GM19035 (cell line): Measurements from ENCODE around the gene COL15A1.

Experiments
- ATAC-seq: cut with Tn5 transposase; IDR thresholded peaks from one replicate; pipeline ENCODE4 v1.9.1; 2021; ENCODE audit not compliant: unreplicated experiment

COL15A1 gene

DNA sequence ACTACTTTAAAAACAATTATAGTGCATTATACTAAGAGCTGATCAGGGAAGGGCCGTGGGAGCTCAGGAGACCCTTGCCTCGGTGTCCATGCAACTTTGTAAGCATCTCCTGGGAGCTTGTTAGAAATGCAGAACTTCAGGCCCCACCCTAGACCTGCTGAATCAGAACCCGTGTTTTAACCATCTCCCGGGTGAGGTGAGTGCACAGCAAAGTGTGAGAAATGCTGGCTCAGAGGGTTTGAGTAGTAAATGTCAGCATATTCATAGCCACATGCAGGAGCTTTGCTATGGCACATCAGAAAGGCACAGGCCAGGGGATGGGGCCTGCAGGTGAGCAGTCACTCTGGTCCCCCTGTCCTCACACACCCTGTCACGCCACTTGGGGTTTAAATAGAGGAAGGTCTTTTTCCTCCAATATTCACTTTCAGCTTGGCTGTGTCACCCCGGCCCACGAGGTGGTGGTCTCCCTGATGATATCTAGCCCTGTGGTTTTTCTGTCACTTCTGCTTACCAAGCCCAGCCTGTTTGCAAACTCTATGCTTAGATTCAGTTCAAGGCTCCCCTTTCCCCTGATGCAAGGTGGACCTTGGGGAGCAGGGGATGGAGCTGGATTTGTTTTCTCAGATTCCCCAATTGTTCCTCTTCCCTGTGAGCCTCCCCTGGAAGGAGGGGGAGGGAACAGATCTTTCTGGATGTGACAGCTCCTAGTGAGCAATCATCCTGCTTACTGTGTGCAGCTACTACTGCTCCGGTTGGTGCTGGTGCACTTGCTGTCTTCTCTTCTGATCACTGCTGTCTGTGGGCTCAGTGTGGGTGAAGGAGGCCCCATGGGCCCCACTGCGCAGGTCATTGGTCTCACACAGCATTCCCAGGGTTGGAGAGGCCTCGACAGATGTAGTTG is 109.4 kb downstream of the COL15A1 start:
- no peak for ATAC-seq

DNA sequence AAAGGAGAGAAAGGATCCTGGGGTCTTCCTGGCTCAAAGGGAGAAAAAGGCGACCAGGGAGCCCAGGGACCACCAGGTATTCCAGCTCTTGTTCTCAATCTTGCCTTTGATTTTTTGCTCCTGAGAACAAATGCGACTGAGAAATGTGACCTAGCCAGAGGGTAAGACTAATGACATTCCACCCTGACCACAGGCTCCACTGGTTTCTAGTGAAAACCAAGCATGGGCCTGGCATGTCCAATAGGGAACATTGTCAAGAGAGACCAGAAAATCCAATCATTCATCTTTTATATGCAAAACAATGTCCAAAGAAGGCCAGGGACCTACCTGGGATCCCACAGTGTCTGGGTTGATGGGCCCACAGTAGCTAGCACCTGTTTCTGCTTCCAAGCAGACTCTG is 110.9 kb downstream of the COL15A1 start:
- no peak for ATAC-seq

DNA sequence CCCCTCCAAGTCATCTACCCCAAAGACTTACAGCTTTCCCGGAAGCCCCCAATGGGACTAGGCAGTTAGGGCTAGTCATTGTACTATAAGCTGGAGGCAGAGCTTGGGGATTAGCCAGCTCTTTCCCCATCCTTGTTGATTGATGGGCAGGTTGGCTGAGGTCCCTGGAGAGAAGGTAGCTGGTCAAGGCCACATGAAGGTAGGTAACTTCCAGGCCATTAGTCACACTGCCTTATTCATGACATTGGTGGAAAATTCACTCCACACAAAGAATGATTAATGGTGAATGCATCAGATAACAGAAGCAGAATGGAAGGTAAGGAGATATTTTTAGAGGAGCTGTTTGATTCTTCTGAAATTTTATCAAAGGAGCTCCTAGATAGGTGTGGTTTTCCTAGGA is 111.7 kb downstream of the COL15A1 start:
- ATAC-seq, result no peak

DNA sequence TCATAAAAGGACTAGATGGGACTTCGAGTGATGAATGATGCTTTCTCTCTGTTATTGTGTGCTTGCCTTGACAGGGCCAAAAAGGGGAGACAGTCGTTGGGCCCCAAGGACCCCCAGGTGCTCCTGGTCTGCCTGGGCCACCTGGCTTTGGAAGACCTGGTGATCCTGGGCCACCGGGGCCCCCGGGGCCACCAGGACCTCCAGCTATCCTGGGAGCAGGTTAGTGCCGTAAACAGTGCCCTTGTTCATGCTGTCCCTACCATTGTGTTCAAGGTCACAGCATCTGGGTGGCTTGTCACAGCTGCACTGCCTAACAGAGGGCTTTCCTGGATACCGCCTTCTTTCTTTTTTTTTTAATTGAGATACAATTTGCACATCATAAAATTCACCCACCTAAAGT is 112.5 kb downstream of the COL15A1 start:
- no peak for ATAC-seq

DNA sequence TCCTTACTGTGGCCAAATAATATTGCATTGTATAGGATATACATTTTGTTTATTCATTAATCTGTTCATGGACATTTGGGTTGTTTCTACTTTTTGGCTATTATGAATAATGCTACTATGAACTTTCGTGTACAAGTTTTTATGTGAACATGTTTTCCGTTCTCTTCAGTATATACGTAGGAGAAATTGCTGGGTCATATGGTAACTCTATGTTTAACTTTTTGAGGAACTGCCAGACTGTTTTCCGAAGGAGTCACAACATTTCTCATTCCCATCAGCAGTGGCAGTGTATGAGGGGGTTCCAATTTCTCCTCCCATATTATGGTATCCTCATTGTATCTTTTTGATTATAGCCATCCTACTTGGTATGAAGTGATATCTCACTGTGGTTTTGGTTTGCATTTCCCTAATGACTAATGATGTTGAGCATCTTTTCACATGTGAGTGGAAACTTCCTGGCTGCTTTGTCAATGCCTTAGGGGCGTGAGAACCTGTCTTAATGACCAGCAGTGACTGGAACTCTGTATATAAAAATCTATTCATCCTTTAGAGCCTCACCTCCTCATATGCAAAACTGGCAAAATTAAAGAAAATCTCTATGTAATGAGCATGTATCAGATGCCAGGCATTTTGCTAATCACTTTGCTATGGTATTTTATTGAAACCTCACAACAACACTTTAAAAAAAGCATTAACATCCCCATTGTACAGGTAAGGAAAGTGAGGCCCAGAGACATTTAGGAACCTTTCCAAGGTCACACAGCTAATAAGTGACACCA is 113.4 kb downstream of the COL15A1 start:
- no peak for ATAC-seq

DNA sequence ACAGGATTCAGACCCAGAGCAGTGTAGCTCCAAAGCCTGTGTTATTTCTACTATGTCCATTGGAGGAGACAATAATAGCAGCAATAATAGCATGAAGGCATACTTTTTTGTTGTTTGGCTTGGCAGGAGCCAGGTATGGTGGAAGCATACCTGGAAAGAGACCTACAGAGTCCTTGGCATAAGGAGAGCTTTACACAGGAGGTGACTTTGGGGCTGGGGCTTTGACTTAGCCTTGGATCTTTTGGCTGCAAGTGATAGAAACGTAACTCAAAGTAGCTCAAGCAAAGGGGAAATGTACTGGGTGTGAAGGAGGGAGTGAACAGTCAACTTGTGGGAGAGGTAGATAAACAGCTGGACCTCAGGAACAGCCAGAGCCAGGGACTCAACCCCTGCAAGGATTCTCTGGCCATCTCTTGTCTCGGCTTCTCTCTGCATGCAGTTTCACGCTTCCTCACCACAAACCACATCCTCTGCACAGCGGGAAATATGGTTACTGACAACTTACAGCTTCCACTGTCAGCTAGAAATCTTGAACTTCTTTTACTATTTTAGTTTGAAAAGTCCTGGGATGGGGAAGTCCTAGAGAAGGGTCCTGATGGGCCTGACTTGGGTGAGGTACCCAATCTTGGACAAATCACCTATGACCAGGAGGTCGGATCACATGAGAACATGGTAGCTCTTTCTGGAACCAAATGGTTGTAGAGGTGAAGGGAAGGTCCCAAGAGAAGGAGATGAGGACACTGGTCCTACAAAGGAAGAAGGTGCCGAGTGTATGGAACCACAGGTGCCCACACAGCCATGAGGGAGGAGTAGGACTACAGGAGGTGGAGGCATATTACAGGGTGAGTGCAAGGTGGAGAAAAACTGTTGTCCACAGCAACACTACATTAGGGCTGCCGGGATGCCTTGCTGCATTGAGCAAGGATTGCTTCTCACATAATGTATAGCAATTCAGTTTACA is 114.2 kb downstream of the COL15A1 start:
- ATAC-seq, result peak; percentile 83

DNA sequence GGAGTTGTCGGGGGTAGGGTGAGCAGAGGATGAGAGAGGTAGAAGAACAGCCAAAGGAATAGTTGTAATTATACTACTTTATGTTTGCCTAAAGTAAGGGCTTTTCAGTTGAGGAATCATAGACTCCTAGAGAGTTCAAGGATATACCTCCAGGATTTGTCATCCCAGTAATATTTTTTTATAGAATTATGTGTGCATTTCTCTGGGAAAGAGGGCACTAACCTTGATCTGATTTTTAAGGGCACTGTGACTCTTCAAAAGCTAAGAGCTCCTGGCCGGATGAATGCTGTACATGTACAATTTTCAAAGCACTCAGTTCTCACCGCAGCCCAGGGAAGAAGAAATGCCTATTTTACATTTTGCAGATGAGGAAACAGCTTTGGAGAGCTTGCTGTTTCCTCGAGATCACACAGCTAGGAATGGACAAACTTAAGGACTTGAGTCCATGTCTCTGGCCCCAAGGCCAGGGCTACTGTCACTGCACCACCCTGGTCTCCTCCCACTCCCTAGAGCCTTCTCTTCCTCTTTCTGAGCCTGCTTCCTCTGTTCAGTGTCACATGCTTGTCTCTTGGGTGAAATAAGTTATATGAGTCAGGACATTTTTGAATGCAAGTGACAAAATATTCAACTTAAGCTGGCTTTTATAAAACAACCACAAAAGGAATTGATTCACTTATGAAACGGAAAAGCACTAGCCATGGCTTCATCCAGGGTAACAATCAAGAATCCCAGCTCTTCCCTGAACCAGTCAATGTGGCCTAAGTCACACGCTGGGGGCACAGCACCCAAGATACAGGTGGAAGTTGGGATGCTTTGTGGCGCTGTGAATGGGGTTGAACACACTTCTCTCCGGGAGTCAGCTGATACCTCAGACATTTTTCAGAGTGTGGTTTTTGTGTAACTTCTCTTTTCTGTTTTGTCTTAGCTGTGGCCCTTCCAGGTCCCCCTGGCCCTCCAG is 115.5 kb downstream of the COL15A1 start:
- peak; percentile 60 for ATAC-seq

DNA sequence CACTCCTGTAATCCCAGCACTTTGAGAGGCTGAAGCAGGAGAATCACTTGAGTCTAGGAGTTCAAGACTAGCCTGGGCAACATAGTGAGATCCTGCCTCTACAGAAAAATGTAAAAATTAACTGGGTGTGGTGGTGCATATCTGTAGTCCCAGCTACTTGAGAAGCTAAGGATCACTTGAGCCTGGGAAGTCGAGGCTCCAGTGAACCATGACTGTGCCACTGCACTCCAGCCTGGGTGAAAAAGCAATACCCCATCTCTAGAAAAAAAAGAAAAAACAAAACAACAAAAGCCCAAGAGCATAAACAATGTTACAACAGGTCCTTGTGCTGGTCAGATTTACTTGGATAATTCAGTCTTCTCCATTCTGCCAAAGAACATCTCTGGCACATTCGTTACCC is 116.9 kb downstream of the COL15A1 start:
- ATAC-seq, result no peak

DNA sequence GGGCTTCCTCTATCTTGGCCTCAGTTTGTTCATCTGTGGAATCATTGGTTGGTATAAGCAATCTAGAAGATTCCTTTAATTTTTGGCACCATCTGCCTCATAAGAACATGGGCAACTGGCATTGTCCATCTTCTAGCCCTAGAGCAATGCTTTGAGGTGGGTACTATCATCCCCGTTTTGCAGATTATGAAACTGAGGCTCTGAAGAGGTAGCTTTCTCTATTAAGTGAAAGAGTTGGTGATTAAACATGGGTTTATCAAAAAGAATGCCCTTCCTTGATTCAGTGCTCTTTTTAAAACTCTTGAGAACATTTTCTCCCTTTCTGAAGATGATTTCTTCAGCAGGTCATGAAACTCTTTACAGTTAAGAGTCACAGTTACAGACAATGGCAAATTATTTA is 118.8 kb downstream of the COL15A1 start:
- no peak for ATAC-seq

DNA sequence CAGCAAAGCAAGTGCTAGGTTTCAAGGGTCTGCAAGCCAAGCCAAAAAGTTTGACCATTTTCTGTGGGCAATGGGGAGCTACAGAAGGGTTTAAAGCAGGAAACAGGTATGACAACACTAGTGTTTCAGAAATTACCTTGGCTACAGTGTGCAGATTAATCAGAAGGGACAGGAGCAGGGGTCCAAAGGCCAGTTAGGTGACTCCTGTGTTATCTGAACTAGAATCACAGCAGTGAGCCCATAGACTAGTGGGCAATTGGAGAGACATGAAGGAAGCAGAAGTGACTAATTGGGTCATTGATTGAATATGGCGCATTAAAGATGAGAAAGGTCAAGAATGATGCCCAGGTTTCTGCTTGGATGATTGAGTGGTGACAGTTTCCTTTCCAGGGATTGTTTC is 119.8 kb downstream of the COL15A1 start:
- ATAC-seq, result no peak

DNA sequence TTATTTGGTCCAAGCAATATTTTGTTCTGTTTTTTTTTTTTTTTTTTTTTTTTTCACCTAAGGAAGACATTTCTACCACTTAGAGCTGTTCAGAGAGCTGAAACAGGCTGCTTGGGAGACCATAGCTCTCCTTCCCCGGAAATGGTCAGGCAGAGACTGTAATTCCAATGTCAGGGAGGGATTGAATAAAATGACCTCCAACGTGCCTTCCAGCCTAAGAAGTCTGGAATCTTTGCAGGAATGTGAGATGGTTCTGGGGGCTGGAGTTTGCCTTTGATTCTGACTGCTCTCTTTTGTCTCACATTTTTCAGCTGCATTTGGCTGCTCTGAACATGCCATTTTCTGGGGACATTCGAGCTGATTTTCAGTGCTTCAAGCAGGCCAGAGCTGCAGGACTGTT is 122.9 kb downstream of the COL15A1 start:
- no peak for ATAC-seq

DNA sequence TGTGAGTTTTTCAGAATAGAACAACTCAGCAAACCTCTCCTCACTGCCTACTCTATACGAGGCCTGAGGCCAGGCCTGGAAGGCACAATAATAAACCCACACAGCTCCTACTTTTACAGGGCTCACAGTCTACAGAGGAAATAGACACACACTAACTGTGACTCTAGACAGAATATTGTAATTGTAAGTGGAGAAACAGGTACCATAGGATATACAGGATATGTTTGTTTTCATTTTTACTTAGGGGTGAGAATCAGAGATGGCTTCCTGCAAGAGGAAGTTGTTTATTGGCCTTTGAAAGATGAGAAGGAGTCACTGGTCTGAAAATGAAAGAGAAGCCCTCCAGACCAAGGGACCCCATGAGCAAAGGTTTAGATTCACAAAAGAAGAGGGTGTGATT is 125.4 kb downstream of the COL15A1 start:
- ATAC-seq, result no peak

DNA sequence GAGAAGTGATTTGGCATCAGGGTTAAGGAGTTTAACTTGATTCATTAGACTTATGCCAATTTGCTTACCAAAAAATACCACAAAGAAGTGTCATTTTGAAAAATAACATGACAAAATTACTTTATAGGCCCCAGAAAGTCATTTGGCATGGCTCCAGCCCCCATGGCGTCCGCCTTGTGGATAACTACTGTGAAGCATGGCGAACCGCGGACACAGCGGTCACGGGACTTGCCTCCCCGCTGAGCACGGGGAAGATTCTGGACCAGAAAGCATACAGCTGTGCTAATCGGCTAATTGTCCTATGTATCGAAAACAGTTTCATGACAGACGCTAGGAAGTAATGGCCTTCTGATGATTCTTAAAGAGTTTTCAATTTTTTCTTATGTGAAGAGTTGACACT is 125.8 kb downstream of the COL15A1 start:
- ATAC-seq, result no peak

DNA sequence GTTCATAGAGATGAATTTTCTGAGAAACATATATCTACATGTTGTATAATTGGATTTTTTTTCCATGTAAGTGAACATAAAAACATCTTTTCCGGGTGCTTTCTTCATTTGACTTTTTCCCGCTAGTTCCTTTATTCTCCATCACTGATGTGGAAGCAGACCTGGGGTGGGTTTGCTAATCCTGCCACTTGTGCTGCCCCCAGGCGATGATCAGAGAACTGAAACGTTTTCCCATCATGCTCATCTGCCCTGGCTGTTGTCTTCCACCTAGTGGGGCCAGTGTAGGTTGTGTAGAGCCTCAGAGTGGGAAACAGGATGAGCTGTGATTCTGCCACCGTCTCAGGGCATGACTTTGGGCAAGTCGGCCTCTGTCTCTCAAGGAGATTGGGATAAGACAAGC is 127.0 kb downstream of the COL15A1 start:
- ATAC-seq, result no peak

DNA sequence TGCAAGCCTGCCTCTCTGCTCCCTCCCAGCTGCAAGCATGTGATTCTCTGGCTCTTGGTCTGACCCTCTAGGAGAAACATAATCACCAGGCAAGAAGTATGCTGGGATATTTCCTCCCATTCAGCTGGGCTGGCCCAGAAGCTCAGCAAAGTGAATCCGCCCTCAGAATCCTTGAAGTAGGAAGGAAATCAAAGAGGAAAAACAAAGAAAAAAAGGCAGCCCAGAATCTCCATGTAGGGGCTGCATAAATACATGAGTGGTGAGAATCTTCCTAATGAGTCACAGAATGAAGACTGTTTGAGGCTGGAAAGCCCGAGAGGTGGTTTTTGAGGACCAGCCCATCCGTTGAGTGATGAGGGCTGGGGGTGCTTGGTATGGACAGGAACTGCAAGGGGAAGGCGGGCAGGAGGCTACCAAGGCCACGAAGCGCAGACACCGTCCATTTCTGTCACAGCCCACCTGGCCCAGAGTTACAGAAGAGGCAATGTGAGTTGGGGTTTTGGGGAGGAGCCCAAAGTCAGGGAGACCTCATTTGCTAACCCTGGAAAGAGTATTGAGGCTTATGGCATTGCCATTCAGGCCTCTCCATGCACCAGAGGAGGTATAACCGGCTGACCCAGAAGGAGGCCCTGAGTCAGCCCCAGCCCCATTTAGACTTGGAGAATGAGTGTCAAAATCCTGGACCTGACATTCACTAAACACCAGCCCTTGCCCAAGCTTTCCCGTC is 127.8 kb downstream of the COL15A1 start:
- no peak for ATAC-seq

DNA sequence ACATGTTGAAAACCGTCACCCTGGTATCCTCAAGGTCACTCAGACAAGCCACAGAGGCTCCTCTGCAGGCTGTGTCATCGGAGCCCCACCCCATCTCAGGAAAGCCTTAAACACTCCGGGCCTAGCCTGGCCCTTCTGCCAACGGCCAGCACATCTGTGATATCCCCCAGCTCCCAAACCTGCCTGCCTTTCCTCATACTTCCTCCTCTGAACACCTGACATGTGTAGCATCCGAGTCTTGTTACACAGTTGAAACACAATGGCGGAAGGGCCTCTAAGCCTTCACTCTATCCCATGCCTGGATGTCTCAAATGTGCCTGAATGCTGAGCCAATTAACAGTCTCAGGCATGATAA is 128.3 kb downstream of the COL15A1 start:
- no peak for ATAC-seq

DNA sequence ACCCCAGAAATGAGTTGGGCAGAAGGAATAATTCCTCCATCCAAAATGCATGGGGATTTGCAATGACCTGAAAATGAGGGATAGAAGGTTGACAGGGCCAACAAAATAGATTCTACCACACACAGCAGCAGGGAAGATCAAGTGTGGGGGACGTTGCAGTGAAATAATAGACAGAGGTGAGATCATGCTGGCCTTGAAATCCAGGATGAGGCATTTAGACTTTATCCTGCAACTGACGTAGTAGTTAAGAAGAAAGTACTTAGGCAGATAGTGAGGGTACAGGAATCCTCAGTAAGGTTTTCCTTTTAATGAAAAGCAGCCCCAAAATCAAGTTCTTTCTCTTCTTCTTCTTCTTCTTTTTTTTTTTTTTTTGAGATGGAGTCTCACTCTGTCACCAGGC is 129.6 kb downstream of the COL15A1 start:
- ATAC-seq, result no peak

DNA sequence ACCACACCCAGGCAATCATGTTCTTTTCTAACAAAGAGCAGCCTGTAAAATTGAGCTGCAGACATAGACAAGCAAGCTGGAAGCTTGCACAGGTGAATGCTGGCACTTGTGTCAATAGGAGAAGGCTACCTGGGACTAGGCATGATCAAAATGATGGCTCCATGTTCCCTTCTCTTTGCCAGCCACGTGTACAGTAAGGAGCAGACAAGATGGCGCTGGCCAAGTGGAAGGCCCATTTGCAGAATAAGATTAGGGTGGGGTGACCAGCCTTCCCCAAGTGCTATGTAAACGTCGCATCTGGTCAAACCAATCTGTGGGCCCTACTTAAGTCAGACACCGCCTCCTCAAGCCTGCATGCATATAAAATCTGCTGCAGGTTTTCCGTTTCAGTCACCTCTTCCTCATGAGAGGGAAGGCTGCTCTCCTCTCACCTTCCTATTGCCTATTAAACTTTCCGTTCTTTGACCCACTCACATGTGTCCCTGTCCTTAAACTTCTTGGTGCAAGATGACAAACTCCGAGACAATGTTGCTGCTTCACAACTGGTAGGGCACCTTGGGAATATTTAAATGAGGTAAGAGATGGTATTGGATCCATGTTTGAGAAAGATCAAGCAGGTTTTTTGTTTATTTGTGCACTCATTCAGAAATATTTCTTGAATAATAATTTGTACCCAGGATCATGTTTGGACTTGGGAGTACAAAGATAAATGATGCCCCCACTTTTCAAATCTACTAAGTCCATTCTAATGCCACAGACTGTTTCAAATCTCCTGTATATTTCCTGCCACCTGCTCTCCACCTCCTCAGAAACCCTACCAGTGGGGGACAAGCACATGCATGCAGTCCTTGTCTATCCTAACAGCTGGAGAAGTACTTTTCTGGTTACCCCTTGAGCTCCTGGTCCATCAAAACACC is 130.5 kb downstream of the COL15A1 start:
- no peak for ATAC-seq

DNA sequence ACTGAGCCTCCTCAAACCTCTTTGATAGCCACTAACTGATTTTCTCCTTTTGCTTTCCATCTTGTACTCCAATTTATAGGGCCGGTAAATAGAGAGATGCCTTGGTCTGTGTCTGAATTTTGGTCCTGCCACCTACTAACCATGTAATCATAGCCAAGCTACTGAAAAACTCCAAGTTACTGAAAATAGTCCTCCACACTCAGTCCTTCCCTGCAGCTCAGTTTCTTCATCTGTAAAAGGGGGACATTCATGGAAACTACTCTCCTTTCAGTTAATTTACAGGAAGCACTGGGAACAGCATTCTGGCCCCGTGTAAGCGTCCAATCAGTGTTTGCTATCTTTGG is 131.2 kb downstream of the COL15A1 start:
- ATAC-seq, result no peak
